Renal cortical epithelial cell (primary cell): ENCODE measurements around the gene SPOP. TPM values are rescaled to one million over a fixed set of nuclear protein-coding genes. Genes with fewer than 3 reads are reported as not detected.
A peak's percentile ranks its signal among the peaks of the same experiment; 100 is the strongest.
"Not testable (repeated sequence)": the region's sequence is repeated elsewhere in the genome, so short reads cannot be mapped to it uniquely, and the experiment has no call there.

Experiments used
- DNase-seq: peaks from one replicate; pipeline ENCODE4 v3.0.0-alpha.2; 2011; ENCODE audit warnings: low read depth
- total RNA-seq: library from RNA; depleted of rRNA; stranded (reverse); fragments of >200 nt; gene quantifications from 2 replicates; pipeline ENCODE4 v1.2.3, GENCODE V29; 2014

SPOP gene
- total RNA-seq, 1 donor from 2014 or later = 54.2 TPM

- DNase-seq = no peak
These were observed 17.9 kb upstream of the SPOP start for GRCh38 chr17:49695698-49696232.

- no peak for DNase-seq
These were observed 17.2 kb upstream of the SPOP start for GRCh38 chr17:49694847-49695697.

- DNase-seq = no peak
These were observed 14.9 kb upstream of the SPOP start for GRCh38 chr17:49692751-49693150.

- no peak for DNase-seq
These were observed 13.8 kb upstream of the SPOP start for GRCh38 chr17:49691677-49692191.

- DNase-seq = no peak
These were observed 13.3 kb upstream of the SPOP start for GRCh38 chr17:49691086-49691676.

GRCh38 chr17:49690256-49690655, 12.4 kb upstream of the SPOP start:
- DNase-seq = no peak

GRCh38 chr17:49688848-49689247, 11.0 kb upstream of the SPOP start:
- DNase-seq = no peak

GRCh38 chr17:49687878-49688491, 10.1 kb upstream of the SPOP start:
- DNase-seq = no peak

GRCh38 chr17:49681106-49681979, 3.4 kb upstream of the SPOP start:
- no peak for DNase-seq

GRCh38 chr17:49680314-49680713, 2.4 kb upstream of the SPOP start:
- no peak for DNase-seq

GRCh38 chr17:49677134-49677932, 564 bp downstream of the SPOP start:
- peak; percentile 84 for DNase-seq

- peak; percentile 20 for DNase-seq
These were observed 1.5 kb downstream of the SPOP start for GRCh38 chr17:49676276-49676868.

GRCh38 chr17:49674507-49674906, 3.4 kb downstream of the SPOP start:
- DNase-seq = no peak

- not testable (repeated sequence) for DNase-seq
These were observed 4.2 kb downstream of the SPOP start for GRCh38 chr17:49673679-49674078.

- DNase-seq = no peak
These were observed 7.3 kb downstream of the SPOP start for GRCh38 chr17:49670641-49671040.

GRCh38 chr17:49670002-49670401, 7.9 kb downstream of the SPOP start:
- no peak for DNase-seq

- DNase-seq = no peak
These were observed 10.0 kb downstream of the SPOP start for GRCh38 chr17:49667854-49668253.

- no peak for DNase-seq
These were observed 13.1 kb downstream of the SPOP start for GRCh38 chr17:49664706-49665211.

GRCh38 chr17:49659661-49660382, 18.1 kb downstream of the SPOP start:
- no peak for DNase-seq
